Activated CD8-positive, alpha-beta T cell treated with anti-CD3 and anti-CD28 coated beads for 36 hours (primary cell): ENCODE results near the gene OPA1. TPM values are rescaled to one million over a fixed set of nuclear protein-coding genes. Genes with fewer than 3 reads are reported as not detected.

Source experiments
- ATAC-seq: fragments of 200-7000 bp; cut with Tn5 transposase; one replicate; pipeline ENCODE4 v1.10.0; 2021; ENCODE audit warnings: mild to moderate bottlenecking, moderate library complexity
- CTCF ChIA-PET: fragments of 350-600 bp; sonication (Branson Sonifier 250); formaldehyde crosslinking; loops from one replicate; lab custom pipeline; 2021; ENCODE audit warnings: antibody characterized with exemption; lab: Charles Lee
- POLR2A ChIA-PET: fragments of 350-600 bp; sonication (Branson Sonifier 250); formaldehyde crosslinking; loops from one replicate; lab custom pipeline; 2021; ENCODE audit warnings: antibody characterized with exemption; lab: Charles Lee
- DNase-seq: peaks from one replicate; pipeline ENCODE4 v3.0.0-alpha.2; 2020
- H3K27ac Mint-ChIP-seq: one replicate; pipeline ENCODE4 v1.8.0; 2021; ENCODE audit warnings: mild to moderate bottlenecking, mixed read lengths
- H3K27me3 Mint-ChIP-seq: one replicate; pipeline ENCODE4 v1.8.0; 2021; ENCODE audit warnings: mixed read lengths
- H3K36me3 Mint-ChIP-seq: one replicate; pipeline ENCODE4 v1.8.0; 2021; ENCODE audit warnings: low read depth, mixed read lengths
- H3K4me1 Mint-ChIP-seq: one replicate; pipeline ENCODE4 v1.8.0; 2021; ENCODE audit warnings: low read depth, mixed read lengths
- H3K4me3 Mint-ChIP-seq: one replicate; pipeline ENCODE4 v1.8.0; 2021; ENCODE audit warnings: mild to moderate bottlenecking, moderate library complexity, mixed read lengths
- H3K9me3 Mint-ChIP-seq: one replicate; pipeline ENCODE4 v1.8.0; 2021; ENCODE audit warnings: mixed read lengths
- intact Hi-C: fragments of 100-400 bp; cut with micrococcal nuclease; formaldehyde crosslinking; loops from one replicate; pipeline ENCODE4 v1.10.0; 2022
- total RNA-seq, 2 experiments: library from RNA; stranded (reverse); gene quantifications; one replicate each; pipeline ENCODE4 v1.2.3, GENCODE V29; 2021
- TF ChIP-seq, protein P1 (sequence below): fragments of 200-600 bp; IDR thresholded peaks from one replicate; pipeline ENCODE4 v1.8.0; 2022; ENCODE audit warnings: antibody characterized with exemption, mild to moderate bottlenecking

Gene OPA1
- total RNA-seq, 2 experiments from 2014 or later = 84.8 to 104 TPM

DNA sequence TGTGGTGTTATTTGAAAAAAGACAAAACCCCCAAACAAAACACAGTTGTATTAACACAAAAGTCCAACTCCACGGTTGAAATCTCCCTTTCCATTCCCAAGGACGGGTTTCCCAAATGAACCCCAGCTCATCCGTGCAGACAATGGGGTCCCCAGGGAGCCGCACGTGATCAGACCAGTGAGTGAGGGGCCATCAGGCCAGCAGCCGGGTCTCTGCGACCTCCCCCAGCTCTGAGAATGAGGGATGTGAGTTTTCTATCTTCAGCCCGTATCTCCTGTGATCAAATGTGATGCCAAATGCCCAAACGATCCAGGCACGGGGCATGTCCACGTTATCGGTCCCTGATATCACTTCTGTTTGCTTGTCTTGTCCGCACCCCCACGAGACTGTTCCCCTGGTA, 138.0 kb downstream of the OPA1 start:
- POLR2A ChIA-PET = no interaction called here
- no peak for DNase-seq
- CTCF ChIA-PET = no interaction called here
- Mint-ChIP-seq H3K36me3 (no peaks in the 10 kb centered on the region), H3K27me3 (no peaks in the 10 kb centered on the region), H3K4me3 (no peak overlapping the region), H3K4me1 (no peaks in the 10 kb centered on the region), H3K9me3 (no peaks in the 10 kb centered on the region), H3K27ac (no peak overlapping the region)
- TF ChIP-seq, protein P1, sequence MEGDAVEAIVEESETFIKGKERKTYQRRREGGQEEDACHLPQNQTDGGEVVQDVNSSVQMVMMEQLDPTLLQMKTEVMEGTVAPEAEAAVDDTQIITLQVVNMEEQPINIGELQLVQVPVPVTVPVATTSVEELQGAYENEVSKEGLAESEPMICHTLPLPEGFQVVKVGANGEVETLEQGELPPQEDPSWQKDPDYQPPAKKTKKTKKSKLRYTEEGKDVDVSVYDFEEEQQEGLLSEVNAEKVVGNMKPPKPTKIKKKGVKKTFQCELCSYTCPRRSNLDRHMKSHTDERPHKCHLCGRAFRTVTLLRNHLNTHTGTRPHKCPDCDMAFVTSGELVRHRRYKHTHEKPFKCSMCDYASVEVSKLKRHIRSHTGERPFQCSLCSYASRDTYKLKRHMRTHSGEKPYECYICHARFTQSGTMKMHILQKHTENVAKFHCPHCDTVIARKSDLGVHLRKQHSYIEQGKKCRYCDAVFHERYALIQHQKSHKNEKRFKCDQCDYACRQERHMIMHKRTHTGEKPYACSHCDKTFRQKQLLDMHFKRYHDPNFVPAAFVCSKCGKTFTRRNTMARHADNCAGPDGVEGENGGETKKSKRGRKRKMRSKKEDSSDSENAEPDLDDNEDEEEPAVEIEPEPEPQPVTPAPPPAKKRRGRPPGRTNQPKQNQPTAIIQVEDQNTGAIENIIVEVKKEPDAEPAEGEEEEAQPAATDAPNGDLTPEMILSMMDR = no peak
- ATAC-seq = no peak
- intact Hi-C loops = no loop called here

DNA sequence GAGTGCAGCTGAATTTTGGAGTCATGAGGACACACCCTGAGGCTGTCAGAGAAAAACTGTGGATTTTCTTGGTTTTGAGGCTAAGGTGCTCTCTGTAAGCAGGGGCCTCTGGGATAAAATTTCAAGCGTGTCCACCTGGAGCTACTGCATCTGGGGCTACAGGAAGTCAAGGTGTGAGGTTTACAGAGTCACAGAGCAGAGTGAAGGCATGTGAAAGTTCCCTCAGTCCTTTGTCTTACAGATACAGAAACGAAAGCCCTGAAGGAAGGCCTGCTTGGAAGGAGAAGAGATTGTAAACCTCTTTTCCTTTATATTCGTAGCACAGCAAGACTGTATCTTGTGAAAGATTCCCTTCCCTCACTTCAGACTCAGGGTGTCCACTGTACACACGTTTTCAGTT, 138.6 kb downstream of the OPA1 start:
- TF ChIP-seq, protein P1 = no peak
- CTCF ChIA-PET = no interaction called here

DNA sequence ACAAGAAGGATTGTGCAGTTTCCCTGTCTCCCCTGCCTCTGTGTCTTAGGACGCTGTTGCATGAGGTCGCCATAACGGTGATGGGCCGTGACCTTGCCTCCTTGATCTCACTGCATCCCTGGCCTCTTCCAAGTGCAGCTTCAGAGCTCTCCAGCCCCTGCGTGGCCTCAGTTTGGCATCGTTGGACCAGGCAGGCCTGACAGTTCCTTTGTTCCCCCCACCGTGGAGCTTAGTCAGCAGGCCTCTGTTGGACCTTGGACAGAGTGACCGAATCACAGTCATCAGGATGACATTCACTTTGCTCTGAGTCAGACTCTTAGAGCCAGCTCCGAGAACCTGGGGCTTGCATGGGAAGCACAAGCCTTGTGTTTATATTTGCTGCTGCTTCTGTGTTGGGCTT, 139.4 kb downstream of the OPA1 start:
- H3K27me3 Mint-ChIP-seq = no peaks in the 10 kb centered on the region
- intact Hi-C loops = no loop called here
- ATAC-seq (no peak), DNase-seq (no peak)
- H3K9me3 Mint-ChIP-seq = no peaks in the 10 kb centered on the region
- H3K27ac Mint-ChIP-seq = no peak overlapping the region
- CTCF ChIA-PET = interaction anchor here (1.0 kb wide), 1 partner anchor 48 kb away, joined by 3 read pairs; no protein-coding TSS in a partner anchor
- no peaks in the 10 kb centered on the region for H3K4me1 Mint-ChIP-seq
- POLR2A ChIA-PET = no interaction called here
- no peak overlapping the region for H3K4me3 Mint-ChIP-seq
- no peaks in the 10 kb centered on the region for H3K36me3 Mint-ChIP-seq
- TF ChIP-seq, protein P1 = no peak

More for the DNA sequence above, 138.6 kb downstream of the OPA1 start:
- POLR2A ChIA-PET = no interaction called here
- Mint-ChIP-seq H3K4me1 (no peaks in the 10 kb centered on the region), H3K4me3 (no peak overlapping the region), H3K9me3 (no peaks in the 10 kb centered on the region), H3K36me3 (no peaks in the 10 kb centered on the region), H3K27me3 (no peaks in the 10 kb centered on the region), H3K27ac (no peak overlapping the region)
- DNase-seq = no peak
- intact Hi-C loops = no loop called here
- no peak for ATAC-seq

DNA sequence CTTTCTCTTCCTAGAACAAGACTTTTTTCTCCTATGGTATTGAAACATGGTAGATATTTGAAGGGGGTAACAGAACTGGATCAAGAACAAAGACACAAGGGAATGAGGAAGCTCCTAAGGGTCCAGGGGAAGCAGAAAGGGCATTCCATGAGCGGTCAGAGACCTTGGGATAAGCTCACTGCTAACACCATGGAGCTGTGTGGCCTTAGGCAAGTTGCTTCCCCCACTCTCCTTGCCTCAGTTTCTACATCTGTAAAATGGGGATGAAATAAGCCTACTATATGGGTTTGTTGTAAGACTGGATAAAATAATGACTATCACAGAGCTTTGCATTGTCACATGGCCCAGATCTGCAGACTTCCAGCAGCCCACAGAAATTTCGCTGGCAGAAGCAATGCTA, 139.8 kb downstream of the OPA1 start:
- Mint-ChIP-seq H3K27me3 (no peaks in the 10 kb centered on the region), H3K9me3 (no peaks in the 10 kb centered on the region), H3K4me1 (no peaks in the 10 kb centered on the region), H3K36me3 (no peaks in the 10 kb centered on the region), H3K27ac (no peak overlapping the region), H3K4me3 (no peak overlapping the region)
- no peak for ATAC-seq
- intact Hi-C loops = no loop called here
- POLR2A ChIA-PET = no interaction called here
- TF ChIP-seq, protein P1 = no peak
- CTCF ChIA-PET = interaction anchor here (1.0 kb wide), 1 partner anchor 48 kb away, joined by 3 read pairs; no protein-coding TSS in a partner anchor
- no peak for DNase-seq

DNA sequence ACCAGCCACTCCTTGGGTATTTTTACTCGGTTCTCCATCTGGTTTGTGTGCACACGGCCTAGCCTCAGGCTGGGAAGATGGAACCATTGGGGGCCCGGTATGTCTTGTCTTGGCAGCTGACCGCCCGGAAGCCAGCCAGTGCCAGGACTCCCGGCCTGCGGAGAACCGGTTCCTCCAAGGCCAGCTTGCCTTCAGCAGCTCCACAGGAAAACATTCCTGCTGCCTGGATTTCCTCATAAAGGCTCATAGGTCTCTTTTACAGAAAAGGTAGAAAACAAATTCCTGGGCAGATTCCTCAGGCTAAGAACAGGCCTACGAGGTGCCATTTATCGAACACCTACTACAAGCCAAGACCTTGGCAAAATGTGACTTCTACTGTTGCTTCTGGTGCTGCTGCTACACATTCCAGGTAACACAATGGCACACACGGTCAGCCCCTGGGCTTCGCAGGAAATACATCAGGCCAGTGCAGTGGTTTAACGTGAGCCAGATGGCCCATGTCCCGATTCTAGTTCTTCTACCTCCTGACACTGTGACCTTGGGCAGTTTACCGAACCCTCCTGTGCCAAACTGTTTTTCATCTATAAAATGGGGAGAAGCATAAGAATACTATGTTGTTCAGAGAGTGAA, 141.8 kb downstream of the OPA1 start:
- Mint-ChIP-seq H3K27me3 (no peaks in the 10 kb centered on the region), H3K36me3 (no peaks in the 10 kb centered on the region), H3K27ac (no peak overlapping the region), H3K4me1 (no peaks in the 10 kb centered on the region), H3K9me3 (no peaks in the 10 kb centered on the region), H3K4me3 (no peak overlapping the region)
- DNase-seq = no peak
- CTCF ChIA-PET = no interaction called here
- intact Hi-C loops = no loop called here
- ATAC-seq = no peak
- TF ChIP-seq, protein P1 = no peak
- POLR2A ChIA-PET = no interaction called here
